Measurements from ENCODE around the gene ZNF609.
"Not testable (repeated sequence)": the region's sequence is repeated elsewhere in the genome, so short reads cannot be mapped to it uniquely, and the experiment has no call there.

The ZNF609 gene

GRCh38 chr15:64630396-64631107, 170.2 kb downstream of the ZNF609 start:
- DNase-seq: no peak

- DNase-seq: not testable (repeated sequence)
Observed at GRCh38 chr15:64632639-64633038, 172.3 kb downstream of the ZNF609 start.

DNA sequence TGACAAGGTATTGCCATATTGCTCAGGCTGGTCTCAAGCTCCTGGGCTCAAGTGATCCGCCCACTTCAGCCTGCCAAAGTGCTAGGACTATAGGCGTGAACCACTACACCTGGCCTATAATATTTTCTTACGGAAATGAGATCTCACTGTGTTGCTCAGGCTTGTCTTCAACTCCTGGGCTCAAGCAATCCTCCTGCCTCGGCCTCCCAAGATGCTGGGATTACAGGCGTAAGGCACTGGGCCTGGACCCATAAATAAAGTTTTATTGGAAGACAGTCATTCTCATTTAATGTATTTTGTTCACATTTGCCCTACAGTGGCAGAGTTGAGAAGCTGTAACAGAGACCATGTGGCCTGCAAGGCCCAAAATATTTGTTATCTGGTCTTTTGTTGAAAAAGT, 173.0 kb downstream of the ZNF609 start:
- DNase-seq: no peak

- peak; percentile 29 for DNase-seq
Observed at GRCh38 chr15:64634027-64634426, 173.6 kb downstream of the ZNF609 start.

- peak; percentile 35 for DNase-seq
Observed at GRCh38 chr15:64634576-64635498, 174.5 kb downstream of the ZNF609 start.

DNA sequence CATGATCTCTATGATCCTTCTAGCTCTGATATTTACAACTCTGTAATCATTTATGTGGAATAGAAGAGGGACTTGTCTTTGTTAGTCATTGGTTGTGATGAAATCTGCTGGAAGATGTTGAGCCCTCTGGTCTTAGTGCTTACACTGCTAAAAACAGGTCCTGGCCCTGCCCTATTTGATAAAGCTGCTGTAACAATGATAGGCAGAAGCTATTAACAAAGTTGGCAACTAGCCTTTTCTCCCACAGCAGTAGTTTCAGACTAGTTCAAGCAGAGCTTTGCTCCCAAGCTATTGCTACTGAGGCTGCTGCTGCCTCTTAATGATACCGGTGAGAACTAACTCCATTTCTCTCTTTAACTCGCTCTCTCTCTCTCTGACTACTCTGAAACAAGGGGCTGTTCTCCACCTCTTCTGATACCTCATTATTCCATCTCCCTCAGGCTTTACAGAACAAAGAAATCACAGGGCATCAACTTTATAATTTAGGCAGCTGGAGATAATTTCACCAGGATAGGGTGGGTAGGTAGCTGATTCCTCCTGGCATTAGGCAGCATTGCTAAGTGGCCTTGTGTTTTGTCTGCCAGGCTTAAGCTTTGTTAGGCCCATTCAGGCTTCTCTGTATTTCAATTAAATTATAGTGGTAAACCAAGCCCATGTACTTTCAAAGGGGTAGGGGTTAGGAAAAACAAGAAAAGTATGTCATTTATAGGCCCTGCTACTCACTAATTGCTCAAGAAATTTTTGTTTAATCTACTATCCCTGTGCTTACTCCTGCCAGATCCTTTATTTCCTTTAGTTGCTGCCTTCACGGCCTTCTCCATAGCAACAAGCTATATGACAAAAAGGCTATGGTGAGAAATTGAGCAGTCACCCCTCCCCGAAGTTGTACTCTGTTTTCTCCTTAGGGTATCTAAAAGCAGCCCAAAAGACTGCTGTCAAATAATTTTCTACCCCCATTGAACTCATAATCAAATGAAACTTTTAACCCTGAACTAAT, 175.4 kb downstream of the ZNF609 start:
- no peak for DNase-seq

DNA sequence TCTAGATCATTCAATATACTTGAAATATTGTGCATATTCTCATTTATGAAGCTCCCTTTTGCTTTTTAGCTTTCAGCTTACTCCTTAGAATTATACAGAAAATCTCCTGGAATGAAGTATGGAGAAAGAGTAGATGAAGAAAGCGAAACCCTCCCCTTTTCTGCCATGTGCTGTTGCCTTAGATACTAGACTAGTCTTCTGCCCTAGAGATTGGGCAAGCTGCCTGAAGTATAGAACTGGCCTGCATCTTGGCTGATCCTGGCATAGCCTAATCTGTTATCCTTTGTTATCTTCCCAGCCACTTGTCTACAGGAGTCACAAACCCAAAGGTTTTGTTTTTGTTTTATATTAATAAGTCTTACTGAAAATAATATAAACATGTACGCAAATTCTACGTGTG, 176.2 kb downstream of the ZNF609 start:
- no peak for DNase-seq

DNA sequence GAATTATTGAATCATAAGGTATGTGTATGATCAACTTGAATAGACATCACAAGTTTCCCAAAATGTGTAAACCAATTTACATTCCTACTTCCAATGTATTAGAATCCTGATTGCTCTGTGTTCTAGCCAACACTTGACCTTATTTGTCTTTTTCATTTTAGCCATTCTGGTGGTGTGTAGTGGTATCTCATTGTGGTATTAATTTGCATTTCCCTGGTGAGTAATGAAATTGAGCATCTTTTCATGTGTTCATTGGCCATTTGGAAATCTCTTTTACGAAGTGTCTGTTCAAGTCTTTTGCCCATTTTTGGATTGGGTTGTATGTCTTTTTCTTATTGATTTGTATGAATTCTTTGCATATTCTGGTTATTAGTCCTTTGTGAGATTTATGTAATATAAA, 177.0 kb downstream of the ZNF609 start:
- no peak for DNase-seq

DNA sequence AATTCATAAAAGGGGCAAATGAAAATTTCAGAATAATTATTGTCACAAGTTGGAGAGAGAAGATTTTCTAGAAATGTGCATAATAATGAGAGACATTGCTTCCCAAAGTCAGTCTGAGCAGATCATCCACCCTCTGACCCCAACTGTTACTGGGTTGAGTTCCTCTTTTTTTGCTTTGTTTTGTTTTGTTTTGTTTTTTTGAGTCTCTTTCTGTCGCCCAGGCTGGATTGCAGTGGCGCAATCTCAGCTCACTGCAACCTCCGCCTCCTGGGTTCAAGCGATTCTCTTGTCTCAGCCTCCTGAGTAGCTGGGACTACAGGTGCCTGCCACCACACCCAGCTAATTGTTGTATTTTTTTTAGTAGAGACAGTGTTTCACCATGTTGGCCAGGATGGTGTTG, 179.4 kb downstream of the ZNF609 start:
- DNase-seq: not testable (repeated sequence)

GRCh38 chr15:64640146-64640871, 179.9 kb downstream of the ZNF609 start:
- DNase-seq: no peak

DNA sequence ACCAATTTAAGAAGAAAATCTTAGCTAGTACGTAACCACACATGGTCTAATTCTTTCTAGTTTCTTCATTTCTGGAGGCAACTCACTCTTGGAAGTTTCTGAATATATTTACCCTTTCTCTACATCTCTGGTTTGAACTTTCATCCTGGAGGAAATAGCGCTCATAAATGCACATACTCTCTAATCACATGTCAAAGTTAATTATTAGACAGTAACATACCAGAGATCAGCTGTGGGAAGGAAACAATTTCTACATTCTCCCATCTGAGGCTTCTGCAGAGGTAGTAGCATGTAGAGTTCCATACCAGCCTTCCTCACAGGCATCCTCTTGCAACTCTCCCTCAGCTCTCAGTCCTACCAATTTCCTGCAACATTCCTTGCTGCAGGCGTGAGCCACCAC, 182.5 kb downstream of the ZNF609 start:
- DNase-seq: no peak

DNA sequence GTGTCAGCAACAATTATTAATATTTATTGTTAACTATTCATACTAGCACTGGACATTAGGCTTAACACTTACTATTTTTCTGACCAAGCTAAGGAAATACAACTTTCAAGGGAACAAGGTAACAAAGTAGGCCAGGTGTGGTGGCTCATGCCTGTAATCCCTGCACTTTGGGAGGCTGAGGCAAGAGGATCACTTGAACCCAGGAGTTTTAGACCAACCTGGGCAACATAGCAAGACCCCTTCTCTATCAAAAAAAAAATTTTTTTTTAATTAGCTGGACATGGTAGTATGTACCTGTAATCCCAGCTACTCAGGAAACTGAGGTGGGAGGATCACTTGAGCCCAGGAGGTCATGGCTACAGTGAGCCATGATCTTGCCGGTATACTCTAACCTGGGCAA, 183.3 kb downstream of the ZNF609 start:
- DNase-seq: no peak

- not testable (repeated sequence) for DNase-seq
Observed at GRCh38 chr15:64644811-64645210, 184.4 kb downstream of the ZNF609 start.

DNA sequence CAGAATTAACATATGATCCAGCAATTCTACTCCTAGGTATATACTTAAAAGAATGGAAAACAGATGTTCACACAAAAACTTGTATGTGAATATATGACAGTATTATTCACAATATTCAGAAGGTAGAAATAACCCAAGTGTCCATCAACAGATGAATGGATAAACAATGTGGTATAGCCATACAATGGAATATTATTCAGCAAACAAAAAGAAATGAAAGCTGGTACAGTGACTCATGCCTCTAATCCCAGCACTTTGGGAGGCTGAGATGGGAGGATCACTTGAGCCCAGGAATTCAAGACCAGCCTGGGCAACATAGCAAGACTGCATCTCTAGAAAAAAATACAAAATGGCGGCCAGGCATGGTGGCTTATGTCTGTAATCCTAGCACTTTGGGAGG, 185.6 kb downstream of the ZNF609 start:
- no peak for DNase-seq

DNA sequence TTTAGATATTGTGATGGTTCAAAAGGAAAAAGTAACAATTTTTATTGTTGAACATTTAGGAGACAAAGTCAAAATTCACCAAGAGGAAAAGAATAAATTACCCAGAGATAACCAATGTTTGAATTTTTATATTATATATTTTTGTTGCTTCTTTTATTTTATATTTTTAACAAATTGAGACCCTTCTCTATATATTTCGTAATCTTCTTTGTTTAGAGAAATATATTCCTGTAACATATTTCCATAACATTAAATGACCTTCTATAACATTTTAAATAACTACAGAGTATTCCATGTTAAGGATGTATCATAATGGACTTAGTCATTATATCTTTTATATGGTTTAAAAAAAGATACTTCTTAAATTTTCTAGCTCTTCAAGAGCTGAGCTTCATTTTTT, 187.0 kb downstream of the ZNF609 start:
- DNase-seq: no peak

DNA sequence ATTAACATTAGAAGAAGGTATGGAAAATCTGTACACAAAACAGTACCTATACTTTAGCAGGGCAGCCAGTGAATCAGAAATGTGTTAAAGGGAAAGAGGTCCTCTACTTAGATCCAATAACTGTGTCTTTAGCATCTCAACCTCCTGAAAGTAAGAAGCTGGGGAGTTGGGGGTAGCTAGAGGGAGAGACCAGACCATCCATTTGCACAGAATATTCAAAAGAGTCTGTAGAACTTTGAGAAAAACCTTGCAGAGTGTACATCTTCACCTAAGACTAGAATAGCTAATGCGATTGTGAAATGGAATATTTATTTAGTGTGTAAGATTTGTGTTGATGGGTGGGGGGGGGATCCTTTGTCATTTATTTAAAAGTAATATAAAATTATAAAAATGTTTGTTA, 190.2 kb downstream of the ZNF609 start:
- DNase-seq: no peak

DNA sequence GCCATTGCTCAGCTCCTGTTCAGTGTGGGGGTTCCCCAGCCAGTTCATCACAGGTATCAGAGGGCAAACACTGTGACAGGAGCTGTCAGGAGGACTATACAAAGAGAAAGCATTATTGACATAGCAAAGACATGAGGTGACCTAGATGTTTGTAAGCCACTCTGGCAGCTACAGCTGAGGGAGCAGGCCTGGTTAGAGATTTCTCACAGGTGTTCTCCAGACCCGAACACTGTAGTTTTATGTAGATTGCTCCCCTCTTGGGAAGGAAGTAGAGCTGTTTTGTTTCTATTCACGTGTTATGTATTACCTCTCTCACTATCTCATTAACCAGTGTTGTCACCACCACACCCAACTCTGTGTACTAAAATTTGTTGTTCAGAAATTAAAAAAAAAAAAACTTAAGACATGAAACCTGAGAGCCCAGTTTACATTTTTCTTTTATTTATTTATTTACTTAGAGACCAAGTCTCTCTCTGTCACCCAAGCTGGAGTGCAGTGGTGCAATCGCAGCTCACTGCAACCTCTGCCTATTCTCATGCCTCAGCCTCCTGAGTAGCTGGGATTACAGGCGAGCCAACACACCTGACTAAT, 191.3 kb downstream of the ZNF609 start:
- DNase-seq: peak; percentile 34

DNA sequence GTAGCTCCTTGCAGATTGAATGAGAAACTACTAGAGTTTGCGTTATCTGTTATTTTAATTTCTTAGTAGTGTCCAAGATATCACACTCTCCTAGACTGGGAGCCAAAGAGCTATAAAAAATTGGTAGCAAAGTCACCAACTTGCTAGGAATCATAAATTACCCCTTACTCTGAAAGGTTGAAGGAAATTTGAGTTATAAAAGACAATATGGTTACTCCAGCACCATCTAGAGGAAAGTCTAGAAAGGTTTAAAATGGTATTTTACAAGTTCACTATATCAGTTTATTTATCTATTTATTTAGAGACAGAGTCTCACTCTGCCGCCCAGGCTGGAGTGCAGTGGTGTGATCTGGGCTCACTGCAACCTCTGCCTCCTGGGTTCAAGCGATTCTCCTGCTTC, 193.4 kb downstream of the ZNF609 start:
- DNase-seq: no peak

GRCh38 chr15:64656508-64656907, 196.1 kb downstream of the ZNF609 start:
- no peak for DNase-seq

DNA sequence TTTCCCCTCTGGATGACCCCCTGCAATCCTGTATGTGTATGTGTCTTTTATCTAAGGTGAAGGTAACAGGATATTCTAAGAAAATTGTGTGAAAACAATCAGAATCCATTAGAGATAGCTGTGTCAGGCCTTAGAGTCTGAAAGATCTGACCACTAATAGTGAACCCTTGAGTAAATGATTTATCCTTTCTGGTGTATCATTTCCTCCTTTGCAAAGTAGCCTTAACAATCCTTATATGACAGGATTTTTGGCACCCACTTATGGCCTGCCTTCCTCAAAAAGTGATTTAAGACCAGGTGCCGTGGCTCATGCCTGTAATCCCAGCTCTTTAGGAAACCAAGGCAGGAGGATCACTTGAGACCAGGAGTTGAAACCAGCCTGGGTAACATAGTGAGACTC, 204.8 kb downstream of the ZNF609 start:
- no peak for DNase-seq

DNA sequence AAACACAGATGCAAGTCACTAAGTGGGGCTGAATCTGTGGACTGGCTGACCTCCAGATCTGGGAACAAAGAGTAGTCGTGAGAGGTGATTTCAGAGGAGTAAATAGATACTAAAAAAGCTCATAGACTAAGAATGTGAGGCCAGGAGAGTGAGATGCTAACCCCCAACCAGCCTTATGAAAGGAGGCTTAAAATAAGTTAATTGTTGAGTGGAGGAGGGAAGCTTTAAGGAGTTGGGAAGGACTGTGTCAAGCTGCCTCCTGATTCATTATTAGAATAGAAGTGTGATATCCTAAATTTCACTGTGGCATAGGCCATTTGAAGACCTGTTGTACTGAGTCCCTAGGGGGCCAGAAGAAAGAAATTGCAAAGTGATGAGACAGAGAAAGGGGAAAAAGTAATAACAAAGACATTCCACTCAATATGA, 207.4 kb downstream of the ZNF609 start:
- DNase-seq: no peak

DNA sequence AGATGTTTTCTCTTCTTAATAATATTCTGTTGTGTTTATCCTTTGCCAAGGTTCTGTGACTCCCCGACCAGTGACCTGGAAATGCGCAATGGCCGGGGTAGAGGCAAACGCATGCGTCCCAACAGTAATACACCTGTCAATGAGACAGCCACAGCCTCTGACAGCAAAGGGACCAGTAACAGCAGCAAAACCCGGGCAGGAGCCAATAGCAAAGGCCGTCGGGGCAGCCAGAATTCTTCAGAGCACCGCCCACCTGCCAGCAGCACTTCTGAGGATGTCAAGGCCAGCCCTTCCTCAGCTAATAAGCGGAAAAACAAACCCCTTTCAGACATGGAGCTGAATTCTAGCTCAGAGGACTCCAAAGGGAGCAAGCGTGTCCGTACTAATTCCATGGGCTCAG, 213.5 kb downstream of the ZNF609 start:
- DNase-seq: no peak
